ENCODE data around the gene SDK2. TPM values are rescaled to one million over a fixed set of nuclear protein-coding genes. Genes with fewer than 3 reads are reported as not detected.

SDK2 gene
- total RNA-seq, 6 experiments from 2014 or later: 0.11 to 0.46 (median 0.25) TPM

GRCh38 chr17:73340093-73340596, 304.1 kb downstream of the SDK2 start:
- Histone ChIP-seq H3K27me3 (no peaks in the 10 kb centered on the region), H3K9me3 (no peaks in the 10 kb centered on the region), H3K4me1 (no peaks in the 10 kb centered on the region), H3K4me3 (no peak overlapping the region), H3K36me3 (no peaks in the 10 kb centered on the region), H3K27ac (no peak overlapping the region)
- TF ChIP-seq POLR2A (IDR thresholded peaks at IDR 0.05) (no peak), CTCF (IDR thresholded peaks at IDR 0.05) (no peak)
- WGBS (ENCODE audit: insufficient coverage, low coverage, low lambda C conversion rate, missing lambda C conversion rate): 57% methylated on average over 1 of the region's 7 CpGs
- intact Hi-C loops (cut with DNase I): no loop called here
- ATAC-seq (peak in 1 of 4 donors; percentile 70), DNase-seq (no peak)

- intact Hi-C loops (cut with DNase I): no loop called here
- 85% methylated on average over 9 of the region's 22 CpGs for WGBS (ENCODE audit: insufficient coverage, low coverage, low lambda C conversion rate, missing lambda C conversion rate)
These were observed 305.6 kb downstream of the SDK2 start for GRCh38 chr17:73338566-73339197.

GRCh38 chr17:73338050-73338521, 306.2 kb downstream of the SDK2 start:
- Histone ChIP-seq H3K9me3 (no peaks in the 10 kb centered on the region), H3K27ac (no peak overlapping the region), H3K36me3 (no peaks in the 10 kb centered on the region), H3K4me1 (no peaks in the 10 kb centered on the region), H3K27me3 (no peaks in the 10 kb centered on the region), H3K4me3 (no peak overlapping the region)
- 47% methylated on average over 5 of the region's 13 CpGs for WGBS (ENCODE audit: insufficient coverage, low coverage, low lambda C conversion rate, missing lambda C conversion rate)
- intact Hi-C loops (cut with DNase I): no loop called here
- no peak for TF ChIP-seq POLR2A (IDR thresholded peaks at IDR 0.05)
- no peak for TF ChIP-seq CTCF (IDR thresholded peaks at IDR 0.05)
- peak in 2 of 4 donors; percentile 21 to 32 for ATAC-seq
- no peak for DNase-seq

More at GRCh38 chr17:73338566-73339197, 305.6 kb downstream of the SDK2 start:
- ATAC-seq (no peak), DNase-seq (no peak)
- H3K9me3 ChIP-seq: no peaks in the 10 kb centered on the region
- no peak overlapping the region for H3K27ac ChIP-seq
- no peak overlapping the region for H3K4me3 ChIP-seq
- H3K36me3 ChIP-seq: no peaks in the 10 kb centered on the region
- TF ChIP-seq CTCF (IDR thresholded peaks at IDR 0.05) (no peak), POLR2A (IDR thresholded peaks at IDR 0.05) (no peak)
- no peaks in the 10 kb centered on the region for H3K27me3 ChIP-seq
- no peaks in the 10 kb centered on the region for H3K4me1 ChIP-seq

GRCh38 chr17:73337330-73337710, 306.9 kb downstream of the SDK2 start:
- DNase-seq: no peak
- ATAC-seq: no peak
- Histone ChIP-seq H3K4me3 (no peak overlapping the region), H3K4me1 (no peaks in the 10 kb centered on the region), H3K9me3 (no peaks in the 10 kb centered on the region), H3K36me3 (no peaks in the 10 kb centered on the region), H3K27me3 (no peaks in the 10 kb centered on the region), H3K27ac (no peak overlapping the region)
- intact Hi-C loops (cut with DNase I): no loop called here
- TF ChIP-seq POLR2A (IDR thresholded peaks at IDR 0.05) (no peak), CTCF (IDR thresholded peaks at IDR 0.05) (no peak)
- 40% methylated on average over 2 of the region's 4 CpGs for WGBS (ENCODE audit: insufficient coverage, low coverage, low lambda C conversion rate, missing lambda C conversion rate)

Data from right lobe of liver (tissue), 6 donors.